Right forelimb (tissue), 1 donor: ENCODE data around the gene IRX6.

Source experiments
- DNase-seq: peaks from one replicate; pipeline ENCODE4 v3.0.0-alpha.2; 2018

Gene IRX6

GRCh38 chr16:55323637-55324271 is at the start of gene IRX6:
TSS of gene IRX6 (plus strand) at chr16:55324203. CDS start at chr16:55325092, 889 bp downstream.
- DNase-seq = peak; percentile 65

- DNase-seq = no peak
Measured at GRCh38 chr16:55274391-55274790, 49.6 kb upstream of the IRX6 start.

- DNase-seq = no peak
Measured at GRCh38 chr16:55275167-55275566, 48.8 kb upstream of the IRX6 start.

- DNase-seq = no peak
Measured at GRCh38 chr16:55275869-55276268, 48.1 kb upstream of the IRX6 start.

- no peak for DNase-seq
Measured at GRCh38 chr16:55277536-55277935, 46.5 kb upstream of the IRX6 start.

GRCh38 chr16:55279598-55279997 is 44.4 kb upstream of the IRX6 start:
- no peak for DNase-seq

GRCh38 chr16:55280587-55280986 is 43.4 kb upstream of the IRX6 start:
- no peak for DNase-seq

GRCh38 chr16:55282441-55282840 is 41.6 kb upstream of the IRX6 start:
- DNase-seq = no peak

- no peak for DNase-seq
Measured at GRCh38 chr16:55283812-55284717, 39.9 kb upstream of the IRX6 start.

GRCh38 chr16:55284718-55285099 is 39.3 kb upstream of the IRX6 start:
- no peak for DNase-seq

- DNase-seq = no peak
Measured at GRCh38 chr16:55285586-55285985, 38.4 kb upstream of the IRX6 start.

- DNase-seq = no peak
Measured at GRCh38 chr16:55289353-55289752, 34.6 kb upstream of the IRX6 start.

GRCh38 chr16:55291847-55292246 is 32.2 kb upstream of the IRX6 start:
- no peak for DNase-seq

GRCh38 chr16:55292491-55292890 is 31.5 kb upstream of the IRX6 start:
- no peak for DNase-seq

- DNase-seq = no peak
Measured at GRCh38 chr16:55294129-55294528, 29.9 kb upstream of the IRX6 start.

- no peak for DNase-seq
Measured at GRCh38 chr16:55294931-55295342, 29.1 kb upstream of the IRX6 start.

- DNase-seq = no peak
Measured at GRCh38 chr16:55297062-55297909, 26.7 kb upstream of the IRX6 start.

- no peak for DNase-seq
Measured at GRCh38 chr16:55297910-55298479, 26.0 kb upstream of the IRX6 start.

- DNase-seq = no peak
Measured at GRCh38 chr16:55301385-55302008, 22.5 kb upstream of the IRX6 start.

GRCh38 chr16:55302635-55303034 is 21.4 kb upstream of the IRX6 start:
- DNase-seq = no peak

- DNase-seq = no peak
Measured at GRCh38 chr16:55308973-55309372, 15.0 kb upstream of the IRX6 start.

- no peak for DNase-seq
Measured at GRCh38 chr16:55322327-55322726, 1.7 kb upstream of the IRX6 start.
